Tibial nerve (tissue), 4 donors: ENCODE results near the gene UGT1A9.

Experiments
- CTCF ChIP-seq, 5 experiments: fragments of 200-600 bp in 3 of 5; fragments of 450-650 bp in 2 of 5; sonication (generic) in 3 of 5; IDR thresholded peaks; one replicate each; pipeline ENCODE4 v1.5.1; 2016 to 2019; ENCODE audit warnings: antibody characterized with exemption in 5 of 5, mild to moderate bottlenecking in 3 of 5, moderate library complexity in 2 of 5
- EP300 ChIP-seq, 2 donors: sonication (generic); formaldehyde crosslinking; IDR thresholded peaks; one replicate each; pipeline ENCODE4 v1.6.1; 2017; ENCODE audit warnings: antibody characterized with exemption in 2 of 2, mild to moderate bottlenecking in 1 of 2
- POLR2A ChIP-seq, 2 donors: fragments of 450-650 bp; IDR thresholded peaks; one replicate each; pipeline ENCODE4 v1.6.1; 2017; ENCODE audit warnings: antibody characterized with exemption in 2 of 2, mild to moderate bottlenecking in 2 of 2, moderate library complexity in 2 of 2

DNA sequence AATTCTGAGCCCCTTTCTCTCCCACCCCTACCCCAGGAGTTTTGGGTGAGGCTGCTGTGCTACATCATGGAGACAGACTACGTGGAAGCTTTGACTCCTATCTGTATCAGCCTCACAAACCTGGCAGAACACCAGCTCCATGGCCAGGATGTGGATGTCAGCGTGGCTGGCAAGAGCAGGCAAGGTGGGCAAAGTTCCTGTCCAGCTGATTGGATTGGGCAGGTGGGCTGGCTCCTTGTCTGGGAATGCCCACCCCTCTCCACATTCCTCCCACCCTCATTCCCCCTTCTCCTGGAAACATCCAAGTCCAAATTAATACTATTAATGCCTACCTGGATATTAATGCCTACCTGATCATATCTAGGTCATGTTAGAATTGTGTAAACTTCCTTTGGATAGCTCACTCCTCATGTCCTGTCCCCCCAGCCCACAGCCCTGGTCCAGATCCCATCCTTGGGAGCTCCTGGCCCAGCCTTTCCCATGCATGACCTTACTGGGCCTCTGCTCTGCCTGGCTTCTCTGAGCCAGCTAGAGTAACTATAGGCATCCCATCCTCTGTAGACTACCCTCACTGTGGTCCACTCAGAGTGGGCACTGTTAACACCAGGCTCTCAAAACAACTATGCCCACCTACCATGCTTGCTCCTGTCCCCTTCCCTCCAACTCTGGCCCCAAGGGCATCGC is 130.6 kb downstream of the UGT1A9 start:
- no peak for TF ChIP-seq POLR2A (IDR thresholded peaks at IDR 0.05)
- TF ChIP-seq CTCF (IDR thresholded peaks at IDR 0.05) = no peak
- no peak for TF ChIP-seq EP300 (IDR thresholded peaks at IDR 0.05)
